GM18498 (cell line): ENCODE results near the gene MPP4.

Experiments
- ATAC-seq: cut with Tn5 transposase; IDR thresholded peaks from one replicate; pipeline ENCODE4 v1.9.1; 2021; ENCODE audit warnings: mild to moderate bottlenecking, moderate library complexity; ENCODE audit not compliant: unreplicated experiment

MPP4 gene

GRCh38 chr2:201698588-201699226 is at the start of gene MPP4:
Gene MPP4 (minus strand): TSS chr2:201698644. CDS start chr2:201693954, 4,690 bp downstream.
- no peak for ATAC-seq

- no peak for ATAC-seq
These were observed 48.1 kb upstream of the MPP4 start for GRCh38 chr2:201746551-201746950.

DNA sequence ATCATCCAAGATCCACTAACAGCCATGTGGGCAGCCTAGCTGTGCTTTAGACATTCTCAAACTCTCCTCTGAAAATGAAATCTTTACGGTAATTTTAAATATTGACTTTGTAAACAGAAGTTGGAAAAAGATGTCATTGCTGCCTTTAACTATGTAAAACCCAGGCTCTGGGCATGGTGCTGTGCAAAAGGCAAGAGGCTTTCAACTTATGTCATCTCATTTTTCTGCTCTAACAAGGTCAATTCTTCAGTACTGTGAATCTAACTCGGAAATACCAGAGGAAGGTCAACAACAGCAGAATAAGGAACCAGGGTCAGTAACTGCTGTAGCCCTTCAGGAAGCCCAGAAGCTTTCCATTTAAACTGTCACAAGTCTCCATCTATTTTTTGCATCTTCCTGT is 37.0 kb upstream of the MPP4 start:
- ATAC-seq, result no peak

DNA sequence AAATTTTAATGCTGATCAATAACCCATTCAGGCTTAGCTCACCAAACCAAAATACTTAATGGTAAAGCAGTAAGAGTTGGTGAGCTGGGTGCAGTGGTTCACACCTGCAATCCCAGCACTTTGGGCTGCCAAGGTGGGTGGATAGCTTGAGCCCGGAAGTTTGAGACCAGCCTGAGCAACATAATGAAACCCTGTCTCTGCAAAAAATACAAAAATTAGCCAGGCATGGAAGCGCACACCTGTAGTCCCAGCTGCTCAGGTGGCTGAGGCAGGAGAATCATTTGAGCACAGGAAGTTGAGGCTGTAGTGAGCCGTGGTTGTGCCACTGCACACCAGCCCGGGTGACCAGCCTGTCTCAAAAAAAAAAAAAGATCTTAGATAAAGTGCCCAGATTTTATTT is 35.7 kb upstream of the MPP4 start:
- ATAC-seq, result no peak

GRCh38 chr2:201733544-201733943 is 35.1 kb upstream of the MPP4 start:
- no peak for ATAC-seq

- no peak for ATAC-seq
These were observed 32.3 kb upstream of the MPP4 start for GRCh38 chr2:201730651-201731285.

- ATAC-seq, result no peak
These were observed 17.0 kb upstream of the MPP4 start for GRCh38 chr2:201715459-201715858.

DNA sequence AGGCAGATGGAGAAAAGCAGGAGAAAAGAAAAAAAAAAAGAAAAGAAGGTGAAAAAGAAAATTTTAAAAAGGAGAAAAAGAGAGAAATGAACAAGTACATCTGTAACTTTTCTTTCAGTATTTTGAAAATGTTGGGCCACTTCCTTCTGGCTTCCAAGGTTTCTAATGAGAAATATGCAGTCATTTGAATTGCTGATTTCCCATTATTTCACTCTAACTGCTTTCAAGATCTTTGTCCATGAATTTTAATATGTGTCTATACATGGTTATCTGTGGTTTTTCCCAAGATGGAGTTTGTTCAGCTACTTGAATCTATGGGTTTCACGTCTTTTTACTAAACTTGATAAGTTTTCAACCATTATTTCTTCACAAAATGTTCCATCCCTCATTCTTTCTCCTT is 14.3 kb upstream of the MPP4 start:
- ATAC-seq, result no peak

- ATAC-seq, result no peak
These were observed 11.3 kb upstream of the MPP4 start for GRCh38 chr2:201709747-201710146.

DNA sequence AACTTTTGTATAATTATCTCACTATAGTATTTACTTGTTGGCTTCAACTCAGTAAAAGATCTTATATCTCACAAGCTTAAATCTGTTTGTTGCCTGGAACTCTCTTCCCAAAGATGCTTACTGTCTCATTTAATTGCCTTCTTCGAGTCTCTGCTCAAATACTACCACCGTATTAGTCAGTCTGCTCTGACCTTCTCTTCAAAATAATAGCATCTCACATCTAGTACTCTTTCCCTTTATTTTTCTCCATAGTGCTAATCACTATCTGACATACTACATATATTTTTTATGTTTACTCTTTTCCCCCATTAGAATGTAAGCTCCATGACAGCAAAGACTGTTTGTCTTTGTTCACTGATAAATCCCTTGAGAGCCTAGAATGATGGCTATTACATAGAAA is 10.6 kb upstream of the MPP4 start:
- ATAC-seq, result no peak

- no peak for ATAC-seq
These were observed 9.3 kb upstream of the MPP4 start for GRCh38 chr2:201707753-201708152.

DNA sequence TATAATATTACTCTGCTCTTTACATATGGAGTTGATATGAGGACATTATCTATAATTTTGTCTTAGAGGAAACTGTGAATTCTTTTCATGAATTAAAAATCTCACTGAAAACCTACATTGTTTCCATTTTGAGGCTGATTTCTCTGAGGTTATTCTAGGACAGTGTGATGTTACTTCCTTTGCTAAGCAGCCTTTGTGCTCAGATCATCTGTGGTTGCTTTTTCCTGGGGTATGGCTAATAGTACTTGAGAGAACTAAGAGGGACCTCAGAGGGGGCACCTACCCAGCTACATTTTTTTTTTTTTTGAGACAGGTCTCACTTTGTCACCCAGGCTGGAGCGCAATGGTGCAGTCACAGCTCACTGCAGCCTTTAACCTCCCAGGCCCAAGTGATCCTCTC is 8.7 kb upstream of the MPP4 start:
- no peak for ATAC-seq

DNA sequence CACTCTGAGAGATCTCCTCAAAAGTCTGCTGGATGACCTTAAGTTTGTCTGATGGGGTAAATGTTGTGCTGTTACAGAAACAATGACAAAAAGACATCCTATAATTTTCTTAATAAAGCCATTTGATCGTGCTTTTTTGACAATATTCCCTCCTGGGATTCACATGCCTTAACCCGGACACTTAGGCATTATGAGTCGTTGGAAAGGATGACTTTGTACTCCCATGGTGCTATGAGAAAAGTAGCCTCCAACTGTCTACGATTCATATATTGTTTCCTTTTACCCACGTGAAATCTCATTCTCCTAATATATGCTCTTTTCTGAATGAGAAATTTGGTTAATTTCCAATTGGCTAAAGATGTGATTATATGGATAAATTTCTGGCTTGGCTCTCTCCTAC is 6.1 kb upstream of the MPP4 start:
- ATAC-seq, result no peak

- ATAC-seq, result no peak
These were observed 3.2 kb upstream of the MPP4 start for GRCh38 chr2:201701646-201702045.

- ATAC-seq, result no peak
These were observed 972 bp upstream of the MPP4 start for GRCh38 chr2:201699416-201699815.

DNA sequence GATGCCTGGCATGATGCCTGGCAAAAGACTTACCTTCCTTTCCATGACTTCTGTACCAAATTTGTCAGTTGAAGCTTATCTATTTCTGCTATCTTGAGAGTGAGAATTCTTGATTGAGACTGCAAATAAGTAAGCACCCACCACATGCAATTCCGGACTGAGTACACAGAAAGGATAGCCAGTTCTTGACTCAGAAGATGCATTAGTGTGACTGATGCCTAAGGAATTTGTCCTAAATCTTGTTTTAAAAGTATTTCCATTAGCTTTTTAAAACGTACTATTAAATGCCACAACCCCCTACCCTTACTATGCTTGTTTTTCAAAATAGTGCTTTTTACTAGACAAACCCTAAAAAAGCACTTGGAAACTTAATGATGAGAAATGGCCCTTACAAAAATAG is 545 bp downstream of the MPP4 start:
- no peak for ATAC-seq

- ATAC-seq, result no peak
These were observed 2.2 kb downstream of the MPP4 start for GRCh38 chr2:201696151-201696659.

GRCh38 chr2:201685156-201685555 is 13.3 kb downstream of the MPP4 start:
- ATAC-seq, result no peak

- no peak for ATAC-seq
These were observed 17.7 kb downstream of the MPP4 start for GRCh38 chr2:201680743-201681142.

- ATAC-seq, result no peak
These were observed 20.0 kb downstream of the MPP4 start for GRCh38 chr2:201678401-201678800.

DNA sequence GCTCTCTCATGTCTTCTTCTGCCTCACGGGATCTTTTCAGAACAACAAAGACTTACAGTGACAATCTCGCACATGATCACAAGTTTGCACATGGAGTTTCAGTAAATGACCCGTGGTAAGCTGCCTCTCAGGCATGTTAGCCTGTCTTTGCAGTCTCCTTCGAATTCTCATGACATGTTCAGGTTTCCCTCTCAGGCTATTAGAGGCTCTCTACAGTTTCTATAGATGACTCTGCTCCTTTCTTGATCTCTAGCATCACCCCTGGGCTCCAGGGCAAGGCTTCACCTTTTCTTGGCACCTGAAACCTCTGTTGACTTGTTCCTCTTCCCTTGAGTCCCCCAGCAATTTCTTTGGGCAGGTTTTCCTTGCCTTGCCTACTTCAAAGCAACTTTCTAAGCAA is 23.0 kb downstream of the MPP4 start:
- ATAC-seq, result no peak

- no peak for ATAC-seq
These were observed 23.6 kb downstream of the MPP4 start for GRCh38 chr2:201674794-201675193.

DNA sequence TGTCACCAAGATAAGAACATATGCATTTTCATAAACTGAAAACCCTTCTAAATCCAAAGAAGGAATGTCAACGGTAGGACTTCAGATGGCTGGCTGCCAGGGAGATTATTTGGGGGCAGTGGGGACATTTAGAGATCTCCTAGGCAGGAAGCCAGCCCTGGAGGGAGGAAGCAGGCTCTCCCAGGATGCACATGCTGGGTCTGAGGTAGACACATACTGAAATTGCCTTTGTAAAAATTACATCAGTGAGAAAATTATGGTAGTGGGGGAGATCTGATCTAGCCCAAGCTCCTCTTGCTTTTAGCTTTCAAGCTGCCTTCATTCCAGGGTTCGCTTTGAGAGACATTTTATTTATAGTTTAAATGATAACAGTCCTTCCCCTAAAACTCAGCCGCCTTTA is 24.1 kb downstream of the MPP4 start:
- ATAC-seq, result no peak
